Activated T-cell treated with anti-CD3 and anti-CD28 coated beads, Interleukin-2, amount 50 U/mL, for 72 hours (primary cell): Measurements from ENCODE around the gene SDC3. TPM values are rescaled to one million over a fixed set of nuclear protein-coding genes. Genes with fewer than 3 reads are reported as not detected.
"Not testable (repeated sequence)": the region's sequence is repeated elsewhere in the genome, so short reads cannot be mapped to it uniquely, and the experiment has no call there.

Source experiments
- ATAC-seq, 2 donors: fragments of 150-1000 bp; cut with Tn5 transposase; replicated peaks in 1 of 2; 2 replicates each; pipeline ENCODE4 v1.10.0; 2021; ENCODE audit warnings: moderate library complexity in 2 of 2, mild to moderate bottlenecking in 1 of 2
- DNase-seq, 2 donors: peaks; one replicate each; pipeline ENCODE4 v3.0.0; 2021 to 2022; ENCODE audit warnings: mixed read lengths in 1 of 2
- H3K27ac Mint-ChIP-seq: one replicate; pipeline ENCODE4 v1.8.0; 2022; ENCODE audit warnings: mild to moderate bottlenecking, moderate library complexity, mixed read lengths
- H3K27me3 Mint-ChIP-seq: one replicate; pipeline ENCODE4 v1.8.0; 2022; ENCODE audit warnings: low read depth, mixed read lengths
- H3K36me3 Mint-ChIP-seq, 2 donors: one replicate each; pipeline ENCODE4 v1.8.0; 2022; ENCODE audit warnings: mixed read lengths in 2 of 2, mild to moderate bottlenecking in 1 of 2; ENCODE audit not compliant: insufficient read depth in 2 of 2
- H3K4me1 Mint-ChIP-seq: one replicate; pipeline ENCODE4 v1.8.0; 2022; ENCODE audit warnings: low read depth, mixed read lengths
- H3K4me3 Mint-ChIP-seq, 2 donors: one replicate each; pipeline ENCODE4 v1.8.0; 2022; ENCODE audit warnings: mild to moderate bottlenecking in 2 of 2, mixed read lengths in 2 of 2, moderate library complexity in 2 of 2
- H3K9me3 Mint-ChIP-seq, 2 donors: one replicate each; pipeline ENCODE4 v1.8.0; 2022; ENCODE audit warnings: mixed read lengths in 2 of 2
- total RNA-seq, 2 donors: library from RNA; stranded (reverse); gene quantifications; one replicate each; pipeline ENCODE4 v1.2.3, GENCODE V29; 2022

The SDC3 gene
- total RNA-seq, 2 donors from 2014 or later: 0.12 to 0.25 TPM

DNA sequence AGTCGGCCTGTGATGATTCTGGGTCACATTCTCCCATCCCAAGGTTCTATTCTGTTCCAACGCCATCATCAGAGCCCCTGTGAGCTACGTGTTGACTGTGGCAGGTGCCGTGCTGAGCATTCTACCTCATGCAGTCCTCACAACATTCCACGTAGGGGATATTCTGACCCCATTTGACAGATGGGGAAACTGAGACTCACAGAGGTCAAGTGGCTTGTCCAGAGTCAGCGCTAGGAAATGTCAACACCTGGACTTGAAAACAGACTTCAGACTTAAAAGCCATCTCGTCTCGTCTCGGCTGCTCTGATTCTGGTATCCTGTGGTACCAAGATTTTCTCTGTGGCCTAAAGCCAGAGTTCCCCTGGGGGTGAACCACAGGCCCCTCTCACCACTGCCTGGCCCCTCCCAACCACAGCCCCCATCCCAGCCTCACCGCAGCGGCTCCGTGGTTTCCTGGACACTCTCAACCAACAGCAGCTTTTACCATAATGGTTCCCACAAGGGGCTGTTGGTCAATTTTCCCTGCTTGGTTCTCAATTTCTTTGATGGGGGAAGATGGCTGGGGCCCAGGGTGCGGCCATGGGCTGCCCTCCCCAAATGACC is 39.6 kb downstream of the SDC3 start:
- Mint-ChIP-seq H3K27ac (peak overlapping the region; percentile 25), H3K9me3 (no peaks in the 10 kb centered on the region), H3K36me3 (no peaks in the 10 kb centered on the region), H3K4me3 (no peak overlapping the region), H3K27me3 (peaks cover 9% of the 10 kb centered on the region), H3K4me1 (peaks cover 7% of the 10 kb centered on the region)
- DNase-seq: peak; percentile 47 to 62
- ATAC-seq: peak in 1 of 2 donors; percentile 69

DNA sequence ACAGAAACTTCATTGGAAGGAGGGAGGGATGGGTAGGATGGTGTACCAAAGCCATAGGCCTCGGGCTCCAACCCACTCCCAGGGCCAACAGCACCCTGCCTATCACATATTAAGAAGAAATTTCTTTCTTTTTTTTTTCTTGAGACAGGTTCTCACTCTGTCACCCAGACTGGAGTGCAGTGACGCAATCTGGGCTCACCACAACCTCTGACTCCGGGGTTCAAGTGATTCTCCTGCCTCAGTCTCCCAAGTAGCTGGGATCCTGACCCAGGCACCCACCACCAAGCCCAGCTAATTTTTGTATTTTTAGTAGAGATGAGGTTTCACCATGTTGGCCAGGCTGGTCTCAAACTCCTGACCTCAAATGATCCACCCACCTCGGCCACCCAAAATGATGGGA is 40.5 kb downstream of the SDC3 start:
- not testable (repeated sequence) for H3K4me3 Mint-ChIP-seq, H3K36me3 Mint-ChIP-seq, ATAC-seq, H3K4me1 Mint-ChIP-seq, H3K27ac Mint-ChIP-seq, DNase-seq, H3K9me3 Mint-ChIP-seq, H3K27me3 Mint-ChIP-seq

GRCh38 chr1:30867537-30867936 is 41.0 kb downstream of the SDC3 start:
- no peaks in the 10 kb centered on the region for H3K36me3 Mint-ChIP-seq
- H3K4me3 Mint-ChIP-seq: no peak overlapping the region
- no peak for ATAC-seq
- H3K4me1 Mint-ChIP-seq: peaks cover 7% of the 10 kb centered on the region
- peaks cover 9% of the 10 kb centered on the region for H3K27me3 Mint-ChIP-seq
- DNase-seq: no peak
- no peak overlapping the region for H3K27ac Mint-ChIP-seq
- H3K9me3 Mint-ChIP-seq: no peaks in the 10 kb centered on the region

DNA sequence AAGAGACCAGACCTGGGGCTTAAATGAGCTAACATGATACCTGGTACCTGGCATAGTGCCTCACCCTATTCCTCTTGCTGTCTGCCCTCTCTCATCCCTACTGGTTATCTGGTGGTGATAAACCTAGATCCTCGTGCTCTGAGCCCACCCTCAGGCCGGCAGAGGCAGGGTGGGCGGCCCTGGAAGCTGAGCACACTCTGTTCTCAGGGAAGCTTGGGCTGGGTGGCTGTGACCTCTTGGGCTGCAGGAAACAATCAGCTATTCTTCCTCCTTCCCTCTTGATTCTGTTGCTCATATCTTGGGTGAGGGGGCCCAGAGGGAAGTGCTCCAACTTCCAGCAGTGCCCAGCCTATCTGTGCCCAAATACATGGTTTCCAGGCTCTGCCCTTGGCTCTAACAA is 42.0 kb downstream of the SDC3 start:
- Mint-ChIP-seq H3K4me3 (no peak overlapping the region), H3K27ac (no peak overlapping the region), H3K36me3 (no peaks in the 10 kb centered on the region), H3K4me1 (peaks cover 7% of the 10 kb centered on the region), H3K27me3 (peaks cover 9% of the 10 kb centered on the region), H3K9me3 (no peaks in the 10 kb centered on the region)
- DNase-seq (no peak), ATAC-seq (no peak)

- Mint-ChIP-seq H3K4me3 (no peak overlapping the region), H3K27me3 (peaks cover 9% of the 10 kb centered on the region), H3K36me3 (no peaks in the 10 kb centered on the region), H3K9me3 (no peaks in the 10 kb centered on the region), H3K4me1 (peaks cover 7% of the 10 kb centered on the region), H3K27ac (no peak overlapping the region)
- no peak for ATAC-seq
- no peak for DNase-seq
Measured at GRCh38 chr1:30864681-30865080, 43.9 kb downstream of the SDC3 start.

DNA sequence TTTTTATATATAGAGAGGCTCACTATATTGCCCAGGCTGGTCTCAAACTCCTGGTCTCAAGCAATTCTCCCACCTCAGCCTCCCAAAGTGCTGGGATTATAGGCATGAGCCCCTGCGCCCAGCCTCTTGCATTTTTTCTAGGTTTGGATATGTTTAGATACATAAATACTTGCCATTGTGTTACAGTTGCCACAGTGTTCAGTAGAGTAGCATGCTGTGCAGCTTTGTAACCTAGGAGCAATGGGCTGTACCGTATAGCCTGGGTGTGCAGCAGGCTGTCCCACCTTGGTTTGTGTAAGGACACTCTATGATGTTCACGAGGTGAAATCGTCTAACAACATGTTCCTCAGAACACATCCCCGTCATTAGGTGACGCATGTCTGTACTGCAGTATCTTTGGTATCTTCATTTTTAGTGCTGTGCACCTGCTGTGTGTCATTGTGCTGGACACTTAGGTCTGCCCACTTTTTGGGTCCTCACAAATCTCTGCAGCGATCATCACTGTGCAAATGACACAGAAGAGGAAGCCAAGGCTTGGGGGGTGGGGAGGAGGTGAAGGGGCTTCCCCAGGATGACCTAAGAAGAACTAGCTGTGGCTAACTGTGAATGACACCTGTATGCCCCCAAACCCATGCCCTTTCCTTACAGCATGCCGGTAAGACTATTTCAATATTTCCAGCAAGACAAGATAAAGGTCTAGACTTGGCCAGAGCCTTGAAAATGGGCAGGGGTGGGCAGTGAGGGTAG is 44.5 kb downstream of the SDC3 start:
- Mint-ChIP-seq H3K4me1 (peaks cover under 1% of the 10 kb centered on the region), H3K4me3 (no peak overlapping the region), H3K9me3 (no peaks in the 10 kb centered on the region), H3K36me3 (no peaks in the 10 kb centered on the region), H3K27ac (no peak overlapping the region), H3K27me3 (peaks cover 9% of the 10 kb centered on the region)
- no peak for ATAC-seq
- DNase-seq: no peak

- Mint-ChIP-seq H3K4me3 (no peak overlapping the region), H3K36me3 (no peaks in the 10 kb centered on the region), H3K9me3 (no peaks in the 10 kb centered on the region), H3K27me3 (peaks cover 19% of the 10 kb centered on the region), H3K27ac (no peak overlapping the region), H3K4me1 (no peaks in the 10 kb centered on the region)
- DNase-seq (no peak), ATAC-seq (no peak)
Measured at GRCh38 chr1:30860320-30860652, 48.3 kb downstream of the SDC3 start.

DNA sequence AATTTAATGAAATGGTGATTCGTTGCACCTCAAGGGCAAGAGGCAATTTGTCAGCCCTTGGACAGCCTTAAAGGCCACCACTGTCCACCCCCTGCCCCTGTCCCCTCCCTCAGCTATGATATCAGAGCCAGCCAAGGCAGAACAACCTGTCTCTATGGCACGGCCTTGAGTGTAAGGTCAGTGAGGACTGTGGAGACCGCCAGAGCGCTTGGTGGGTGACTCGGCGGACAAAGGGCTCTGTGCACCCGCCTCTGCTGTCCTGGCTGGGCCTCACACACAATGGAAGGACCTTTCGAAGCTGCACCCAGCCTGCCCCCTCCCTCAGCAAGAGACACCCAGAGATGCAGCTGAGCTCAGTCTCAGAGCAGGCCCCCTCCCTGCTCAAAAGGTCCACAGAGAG is 50.6 kb downstream of the SDC3 start:
- ATAC-seq (no peak), DNase-seq (no peak)
- Mint-ChIP-seq H3K27ac (no peak overlapping the region), H3K36me3 (no peaks in the 10 kb centered on the region), H3K4me1 (no peaks in the 10 kb centered on the region), H3K27me3 (peaks cover 10% of the 10 kb centered on the region), H3K9me3 (no peaks in the 10 kb centered on the region), H3K4me3 (no peak overlapping the region)

GRCh38 chr1:30857062-30857461 is 51.5 kb downstream of the SDC3 start:
- DNase-seq: no peak
- H3K27ac Mint-ChIP-seq: no peak overlapping the region
- no peaks in the 10 kb centered on the region for H3K36me3 Mint-ChIP-seq
- H3K27me3 Mint-ChIP-seq: peaks cover 10% of the 10 kb centered on the region
- no peaks in the 10 kb centered on the region for H3K9me3 Mint-ChIP-seq
- no peaks in the 10 kb centered on the region for H3K4me1 Mint-ChIP-seq
- no peak overlapping the region for H3K4me3 Mint-ChIP-seq
- no peak for ATAC-seq

DNA sequence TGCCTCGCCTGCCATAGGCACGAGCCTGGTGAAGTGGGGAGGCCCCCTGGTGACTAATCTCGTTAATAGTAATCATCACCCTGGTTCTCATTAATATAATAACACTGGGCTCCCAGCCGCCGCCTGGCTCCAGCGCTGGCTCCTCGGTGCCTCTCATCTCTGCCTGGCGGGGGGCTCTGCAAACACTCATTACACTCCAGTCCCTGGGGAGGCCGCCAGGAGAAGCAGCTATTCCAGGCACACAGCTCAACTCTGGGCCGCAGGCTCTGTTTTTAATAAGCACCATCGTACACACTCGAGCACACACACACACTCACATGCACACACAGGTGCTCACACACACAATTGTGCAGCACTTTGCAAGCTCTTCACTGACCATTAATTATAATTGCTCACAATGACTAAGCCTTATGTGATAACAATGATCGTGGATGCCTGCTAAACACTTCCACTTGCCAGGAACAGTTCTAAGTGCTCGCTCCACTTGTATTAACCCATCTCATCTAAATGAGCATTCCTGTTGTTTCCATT is 52.2 kb downstream of the SDC3 start:
- ATAC-seq: no peak
- no peak overlapping the region for H3K4me3 Mint-ChIP-seq
- peaks cover 10% of the 10 kb centered on the region for H3K27me3 Mint-ChIP-seq
- DNase-seq: no peak
- no peaks in the 10 kb centered on the region for H3K4me1 Mint-ChIP-seq
- no peak overlapping the region for H3K27ac Mint-ChIP-seq
- no peaks in the 10 kb centered on the region for H3K36me3 Mint-ChIP-seq
- no peaks in the 10 kb centered on the region for H3K9me3 Mint-ChIP-seq

DNA sequence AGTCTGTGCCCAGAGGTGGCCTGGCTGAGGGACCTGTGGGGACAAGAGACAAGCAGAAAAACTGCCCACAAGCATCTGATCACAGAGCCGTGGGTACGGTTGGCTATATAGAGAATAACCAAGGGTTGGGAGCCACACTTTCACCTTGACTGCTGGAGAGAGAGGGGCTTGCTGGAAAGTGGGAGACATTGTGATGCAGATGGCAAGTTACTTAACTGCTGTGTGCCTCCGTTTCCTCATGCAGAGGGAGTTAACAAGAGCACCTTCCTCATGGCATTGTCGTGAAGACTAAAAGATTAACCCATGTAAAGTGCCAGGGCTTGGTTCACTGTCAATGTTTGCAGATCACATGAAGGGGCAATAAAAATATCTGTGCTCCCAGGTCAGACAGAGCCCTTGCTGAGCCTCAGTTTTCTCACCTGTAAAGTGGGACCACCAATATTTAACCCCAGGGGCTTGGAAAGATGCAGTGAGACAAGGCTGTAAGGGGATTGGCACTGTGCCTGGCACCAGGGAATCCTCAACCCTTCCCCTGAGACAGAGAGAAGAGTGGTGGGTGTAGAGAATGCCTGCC is 52.8 kb downstream of the SDC3 start:
- Mint-ChIP-seq H3K4me1 (no peaks in the 10 kb centered on the region), H3K4me3 (no peak overlapping the region), H3K36me3 (no peaks in the 10 kb centered on the region), H3K27me3 (peaks cover 10% of the 10 kb centered on the region), H3K9me3 (no peaks in the 10 kb centered on the region), H3K27ac (no peak overlapping the region)
- no peak for ATAC-seq
- DNase-seq: no peak

GRCh38 chr1:30853350-30853749 is 55.2 kb downstream of the SDC3 start:
- no peaks in the 10 kb centered on the region for H3K4me1 Mint-ChIP-seq
- H3K4me3 Mint-ChIP-seq: no peak overlapping the region
- no peaks in the 10 kb centered on the region for H3K9me3 Mint-ChIP-seq
- no peak overlapping the region for H3K27ac Mint-ChIP-seq
- ATAC-seq (no peak), DNase-seq (no peak)
- no peaks in the 10 kb centered on the region for H3K36me3 Mint-ChIP-seq
- H3K27me3 Mint-ChIP-seq: peaks cover 27% of the 10 kb centered on the region

GRCh38 chr1:30852026-30852425 is 56.5 kb downstream of the SDC3 start:
- Mint-ChIP-seq H3K4me1 (no peaks in the 10 kb centered on the region), H3K36me3 (no peaks in the 10 kb centered on the region), H3K9me3 (no peaks in the 10 kb centered on the region), H3K4me3 (no peak overlapping the region), H3K27me3 (peaks cover 25% of the 10 kb centered on the region), H3K27ac (no peak overlapping the region)
- no peak for DNase-seq
- ATAC-seq: no peak
